HG03558 (cell line): Measurements from ENCODE around the gene IARS2.
"Not testable (repeated sequence)": the region's sequence is repeated elsewhere in the genome, so short reads cannot be mapped to it uniquely, and the experiment has no call there.

ENCODE experiments used
- ATAC-seq: cut with Tn5 transposase; IDR thresholded peaks from one replicate; pipeline ENCODE4 v1.9.1; 2021; ENCODE audit warnings: moderate number of reproducible peaks; ENCODE audit not compliant: unreplicated experiment; ENCODE audit errors: extremely low read depth

IARS2 gene

DNA sequence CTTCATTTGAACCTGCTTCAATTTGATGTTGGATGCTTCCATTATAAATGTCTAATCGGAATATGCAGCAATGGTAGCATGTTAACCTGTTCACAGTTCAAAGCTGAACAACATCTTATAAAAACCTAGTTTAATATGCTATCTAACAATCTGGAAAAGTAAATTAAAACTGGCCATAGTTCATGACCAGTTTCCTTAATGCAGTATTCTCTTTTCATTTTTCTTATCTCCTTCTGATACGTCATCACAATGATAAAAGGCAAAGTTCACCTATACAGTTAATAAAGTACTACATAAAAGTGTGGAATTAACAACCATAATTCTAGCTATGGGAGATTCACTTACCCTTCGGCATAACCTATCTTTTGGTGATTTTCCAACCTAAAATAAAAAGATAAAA, 65.1 kb downstream of the IARS2 start:
- ATAC-seq, result no peak

DNA sequence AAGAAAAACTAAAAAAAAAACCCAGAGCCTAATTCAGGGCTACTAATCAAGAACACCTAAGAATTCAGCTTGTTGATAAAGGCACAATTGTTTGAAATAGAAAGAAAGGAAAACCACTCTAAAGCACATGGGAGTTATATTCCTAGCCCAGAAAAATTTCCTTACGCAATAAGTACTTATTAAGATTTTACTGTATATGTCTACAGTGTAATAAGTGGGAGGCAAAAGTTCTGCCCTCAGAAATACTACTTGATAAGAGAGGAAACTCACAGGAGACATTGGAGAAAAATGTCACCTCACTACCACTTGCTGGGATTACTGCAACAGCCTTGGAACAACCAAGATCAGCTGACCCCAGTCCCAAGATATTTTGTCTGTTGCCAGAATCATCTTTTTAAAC, 66.1 kb downstream of the IARS2 start:
- no peak for ATAC-seq

DNA sequence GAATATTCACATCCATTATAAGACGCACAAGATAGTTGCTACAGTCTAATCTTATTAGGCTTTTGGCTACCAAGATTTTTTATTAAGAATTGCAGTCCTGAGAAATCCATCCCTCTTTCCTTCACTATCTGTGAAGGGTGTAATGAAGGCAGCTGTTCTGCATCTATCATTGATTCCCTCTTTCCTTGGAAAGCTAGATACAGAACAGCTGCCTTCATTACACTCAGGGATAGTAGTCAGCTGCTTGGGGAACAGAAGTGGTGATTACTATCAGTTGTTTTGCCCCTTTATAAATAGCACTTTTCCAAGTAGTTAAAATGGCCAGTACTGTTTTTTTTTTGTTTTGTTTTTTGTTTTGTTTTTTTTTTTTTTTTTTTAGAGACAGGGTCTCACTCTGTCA, 70.2 kb downstream of the IARS2 start:
- no peak for ATAC-seq

DNA sequence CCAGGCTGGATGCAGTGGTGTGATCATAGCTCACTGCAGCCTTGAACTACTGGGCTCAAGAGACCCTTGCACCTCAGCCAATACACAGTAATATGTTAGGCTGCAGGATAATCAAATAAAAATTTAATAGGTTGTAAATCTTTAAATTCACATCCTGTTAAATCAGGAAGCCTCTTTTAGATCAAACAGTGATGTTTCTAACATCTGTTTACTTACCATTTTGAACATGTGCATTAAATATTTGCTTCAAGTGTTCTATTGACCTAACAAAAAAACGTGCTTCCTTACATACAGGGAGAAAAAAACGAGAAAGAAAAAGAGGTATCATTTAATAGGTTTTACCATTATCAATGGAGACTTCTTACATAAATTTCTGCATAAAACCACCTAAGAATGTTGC, 70.6 kb downstream of the IARS2 start:
- no peak for ATAC-seq

DNA sequence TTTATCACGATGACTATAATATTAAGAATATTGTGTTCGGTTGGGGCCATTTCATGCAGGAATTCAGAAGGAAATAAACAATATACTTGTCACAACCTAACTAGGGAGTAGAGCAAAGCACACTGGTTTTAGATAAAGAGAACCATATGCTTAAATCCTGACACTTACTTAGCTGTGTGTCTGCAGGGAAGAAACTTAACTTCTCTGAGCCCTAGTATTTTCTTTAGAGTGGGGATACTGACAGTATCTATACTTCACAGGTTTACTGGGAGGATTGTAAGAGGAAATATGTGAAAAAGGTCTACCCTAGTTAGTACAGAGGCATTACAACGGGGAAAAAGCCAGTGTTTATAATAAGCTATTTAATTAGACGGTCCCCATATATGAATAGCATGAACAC, 72.9 kb downstream of the IARS2 start:
- no peak for ATAC-seq

DNA sequence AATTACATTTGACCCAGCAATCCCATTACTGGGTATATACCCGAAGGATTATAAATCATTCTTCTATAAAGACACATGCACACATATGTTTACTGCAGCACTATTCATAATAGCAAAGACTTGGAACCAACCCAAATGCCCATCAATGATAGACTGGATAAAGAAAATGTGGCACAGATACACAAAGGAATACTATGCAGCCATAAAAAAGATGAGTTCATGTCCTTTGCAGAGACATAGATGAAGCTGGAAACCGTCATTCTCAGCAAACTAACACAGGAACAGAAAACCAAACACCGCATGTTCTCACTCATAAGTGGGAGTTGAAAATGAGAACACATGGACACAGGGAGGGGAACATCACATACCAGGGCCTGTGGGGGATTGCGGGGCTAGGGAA, 76.0 kb downstream of the IARS2 start:
- not testable (repeated sequence) for ATAC-seq

DNA sequence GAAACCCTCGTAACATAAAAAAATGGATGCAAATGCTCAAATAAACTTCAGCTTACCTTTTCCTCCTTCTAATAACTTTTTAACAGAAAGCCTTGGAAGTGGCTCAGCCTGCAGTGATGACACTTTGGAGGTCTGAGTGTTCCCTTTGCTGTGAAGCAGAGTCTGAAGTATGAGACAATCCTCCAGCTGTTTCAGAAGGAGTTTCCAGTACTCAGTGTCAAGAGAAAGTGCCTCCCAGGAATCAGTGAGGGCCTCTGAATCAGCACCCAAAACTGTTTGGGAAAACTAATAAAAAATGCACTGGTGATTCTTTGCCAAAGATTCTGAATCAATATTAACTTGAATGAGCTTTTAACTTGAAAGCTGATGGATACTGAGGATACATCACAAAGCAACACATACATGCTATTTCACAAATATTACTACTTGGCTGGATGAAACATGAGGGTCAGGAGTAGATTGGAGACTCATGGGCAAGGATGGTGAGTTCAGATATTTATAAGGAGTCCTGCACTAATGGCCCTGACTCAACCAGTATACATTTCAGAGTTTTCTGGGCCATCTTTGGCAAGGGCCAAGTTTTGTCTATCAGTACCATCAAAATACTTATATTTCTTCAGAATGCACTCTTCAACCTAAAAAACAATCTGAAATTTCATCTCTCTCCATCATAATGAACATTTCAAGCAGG, 77.0 kb downstream of the IARS2 start:
- no peak for ATAC-seq

DNA sequence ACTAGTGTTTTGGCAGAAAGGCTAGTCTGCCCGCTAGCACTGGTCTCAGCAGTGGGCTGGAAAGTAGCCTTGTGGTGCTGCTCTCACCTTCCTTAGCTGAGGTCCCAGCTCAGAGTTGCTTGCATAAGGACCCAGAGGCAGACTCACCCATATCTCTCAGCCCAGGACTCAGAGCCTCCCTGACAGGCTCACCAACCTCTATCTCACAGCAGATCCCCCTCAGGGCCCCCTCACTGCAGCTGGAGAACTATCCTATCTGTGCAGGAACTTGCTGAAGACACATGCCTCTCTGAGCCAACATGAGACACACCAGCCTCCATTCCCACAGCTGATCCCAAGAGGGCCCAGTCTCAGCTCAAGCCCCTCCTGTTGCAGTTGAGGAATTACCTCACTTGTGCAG, 82.6 kb downstream of the IARS2 start:
- no peak for ATAC-seq

DNA sequence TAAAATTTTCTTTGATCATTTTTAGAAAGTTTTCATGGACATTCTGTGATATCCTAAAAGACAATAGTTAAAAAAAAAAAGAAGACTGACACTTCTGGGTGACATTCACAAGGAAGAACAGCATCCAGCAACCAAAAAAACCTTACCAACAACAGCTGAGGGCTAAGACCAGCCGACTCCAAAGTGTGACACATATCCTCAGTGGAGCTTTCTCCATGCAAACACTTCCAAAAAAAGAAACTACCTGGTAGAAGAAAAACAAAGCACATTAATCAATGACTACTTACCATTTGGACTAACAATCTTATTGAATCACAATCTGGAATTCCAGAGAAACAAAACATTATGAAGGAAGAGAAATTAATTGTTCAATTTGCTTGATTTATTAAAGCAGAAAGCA, 88.2 kb downstream of the IARS2 start:
- no peak for ATAC-seq

DNA sequence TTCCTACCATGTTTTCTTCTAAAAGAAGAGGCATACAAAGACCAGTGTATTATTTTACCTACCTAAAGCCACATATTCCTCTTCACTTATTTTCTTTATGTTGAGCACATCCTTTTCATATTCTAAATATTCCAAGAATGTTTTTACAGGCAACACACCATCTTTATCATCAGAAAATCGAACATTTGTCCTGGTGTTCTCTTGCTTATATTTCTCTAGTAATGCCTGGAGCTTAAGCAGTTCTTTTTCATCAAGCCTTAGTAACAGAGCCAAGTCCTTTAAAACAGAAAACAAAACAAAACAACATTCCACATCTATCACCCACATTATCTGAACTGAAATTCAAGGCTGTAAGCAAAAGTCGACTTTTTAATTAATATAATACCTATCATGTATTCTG, 88.7 kb downstream of the IARS2 start:
- ATAC-seq, result no peak

DNA sequence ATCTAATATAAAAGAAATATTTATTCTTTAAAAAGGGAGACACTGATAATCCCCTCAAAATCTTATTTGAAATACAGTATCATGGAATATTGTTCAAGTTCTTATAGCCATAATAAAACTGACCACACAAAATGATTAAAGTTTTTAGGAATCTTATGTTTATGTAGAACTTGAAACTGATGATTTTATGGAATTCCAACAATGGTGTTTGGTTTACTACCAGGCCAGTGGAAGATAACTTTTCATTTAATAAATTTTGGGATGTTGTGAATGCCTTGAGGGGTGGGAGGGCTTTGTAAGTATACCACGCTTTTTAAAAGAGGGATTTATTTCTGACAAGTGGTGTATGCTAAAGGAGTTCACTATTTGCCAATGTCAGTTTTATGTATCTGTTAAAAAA, 90.6 kb downstream of the IARS2 start:
- ATAC-seq, result no peak

DNA sequence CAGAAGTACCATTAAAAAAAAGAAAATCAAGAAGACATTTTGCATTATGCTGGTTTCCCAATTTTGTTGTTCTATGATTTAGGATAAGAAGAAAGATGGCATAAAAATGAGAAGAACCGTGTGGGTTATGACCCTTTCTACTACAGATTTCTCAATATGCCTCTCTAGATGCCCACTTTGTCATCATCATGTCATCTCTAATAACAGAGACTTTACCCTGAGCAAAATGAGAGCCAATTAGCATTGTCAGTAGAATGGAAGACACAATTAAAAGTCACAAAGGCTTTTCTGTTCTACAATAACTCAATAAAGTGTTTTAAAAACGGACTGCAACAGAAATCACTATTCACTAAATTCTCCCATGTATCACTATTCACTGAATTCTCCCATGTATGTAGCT, 92.8 kb downstream of the IARS2 start:
- no peak for ATAC-seq

DNA sequence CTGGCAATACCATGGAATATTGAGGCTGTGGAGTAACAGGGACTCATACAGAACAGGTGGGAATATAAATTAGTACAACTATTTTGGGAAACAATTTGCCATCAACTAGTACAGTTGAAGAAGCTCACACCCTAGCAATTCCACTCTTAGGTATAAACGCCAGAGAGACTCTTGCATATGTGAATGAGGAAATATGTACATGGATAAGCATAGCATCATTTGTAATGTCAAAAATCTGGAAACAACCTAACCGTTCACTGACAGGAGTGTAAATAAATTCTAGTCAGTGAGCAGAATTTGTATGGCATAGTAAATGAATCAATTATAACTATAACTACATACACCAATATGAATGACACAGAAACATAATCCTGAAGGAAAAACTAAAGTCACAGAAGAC, 94.6 kb downstream of the IARS2 start:
- ATAC-seq, result no peak

DNA sequence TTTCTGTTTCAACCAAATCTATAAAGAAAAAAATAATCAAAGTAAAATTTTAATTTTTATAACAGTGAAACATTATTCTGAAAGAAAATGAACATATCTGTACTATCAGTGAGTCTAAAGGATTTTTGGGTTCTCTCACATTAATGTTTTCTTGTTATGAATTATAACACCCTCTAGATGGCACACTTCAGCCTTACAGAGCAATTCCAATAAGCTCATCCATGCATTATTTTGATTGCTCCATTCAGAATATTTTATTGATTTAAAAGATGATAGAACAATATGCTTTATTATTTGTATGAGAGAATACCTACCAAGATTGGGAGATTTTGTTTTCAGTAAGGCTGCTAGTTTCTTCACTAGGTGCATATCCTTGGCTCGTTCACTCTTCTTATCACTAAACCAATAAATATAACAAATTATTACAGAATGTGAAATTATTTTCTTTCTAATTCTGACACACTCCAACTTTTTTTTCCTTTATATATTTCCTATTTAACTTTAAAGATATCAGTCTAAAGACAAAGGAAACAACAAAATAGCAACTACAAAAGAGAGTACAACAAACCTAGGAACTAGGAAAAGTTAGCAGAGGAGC, 95.9 kb downstream of the IARS2 start:
- ATAC-seq, result no peak

DNA sequence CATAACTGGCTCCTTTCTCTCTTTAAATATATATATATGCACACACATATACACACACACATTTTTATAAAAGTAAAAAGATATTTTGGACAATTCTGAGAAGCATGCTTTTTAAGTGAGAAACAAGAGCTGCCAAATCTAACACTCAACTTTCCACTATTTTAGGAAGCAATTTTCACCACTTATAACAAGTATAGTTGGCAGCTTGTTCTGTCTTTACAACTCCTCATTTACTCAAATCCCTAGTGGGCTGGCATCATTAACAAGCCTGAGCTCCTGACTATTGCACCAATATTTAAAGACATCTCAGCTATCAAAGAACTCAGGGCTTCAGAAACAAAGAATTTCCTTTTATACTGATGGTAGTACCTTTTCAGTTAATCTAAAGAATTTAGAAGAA, 101.8 kb downstream of the IARS2 start:
- ATAC-seq, result no peak
